ENCODE data around the gene SLC43A3. TPM values are rescaled to one million over a fixed set of nuclear protein-coding genes. Genes with fewer than 3 reads are reported as not detected.

The SLC43A3 gene
- total RNA-seq, 1 donor from 2014 or later, result 53.5 TPM

DNA sequence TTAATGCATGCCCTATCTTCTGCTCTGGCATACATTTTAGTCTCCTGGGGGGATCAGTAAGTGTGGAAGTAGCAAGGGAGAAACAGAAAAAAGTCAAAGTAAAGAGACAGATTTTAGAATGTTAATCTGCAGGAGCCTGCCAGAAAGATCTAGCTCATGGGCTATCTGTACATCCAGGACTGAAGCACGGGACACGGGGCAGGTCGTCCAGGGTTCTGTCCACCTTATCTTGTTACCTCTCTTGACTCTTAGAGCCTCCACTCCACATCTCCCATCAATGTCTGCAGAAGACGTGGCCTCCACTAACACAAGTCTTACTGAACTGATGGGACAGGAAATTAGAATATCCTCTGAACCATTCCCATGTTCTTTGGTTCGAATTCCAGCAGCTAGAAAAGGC is 1.7 kb upstream of the SLC43A3 start:
- no peaks in the 10 kb centered on the region for H3K36me3 ChIP-seq
- TF ChIP-seq POLR2A (IDR thresholded peaks at IDR 0.05) (no peak), POLR2AphosphoS5 (IDR thresholded peaks at IDR 0.05; ENCODE audit: insufficient read depth in 1 of 2, low read depth in 1 of 2) (no peak)
- TF ChIP-seq, protein P1, sequence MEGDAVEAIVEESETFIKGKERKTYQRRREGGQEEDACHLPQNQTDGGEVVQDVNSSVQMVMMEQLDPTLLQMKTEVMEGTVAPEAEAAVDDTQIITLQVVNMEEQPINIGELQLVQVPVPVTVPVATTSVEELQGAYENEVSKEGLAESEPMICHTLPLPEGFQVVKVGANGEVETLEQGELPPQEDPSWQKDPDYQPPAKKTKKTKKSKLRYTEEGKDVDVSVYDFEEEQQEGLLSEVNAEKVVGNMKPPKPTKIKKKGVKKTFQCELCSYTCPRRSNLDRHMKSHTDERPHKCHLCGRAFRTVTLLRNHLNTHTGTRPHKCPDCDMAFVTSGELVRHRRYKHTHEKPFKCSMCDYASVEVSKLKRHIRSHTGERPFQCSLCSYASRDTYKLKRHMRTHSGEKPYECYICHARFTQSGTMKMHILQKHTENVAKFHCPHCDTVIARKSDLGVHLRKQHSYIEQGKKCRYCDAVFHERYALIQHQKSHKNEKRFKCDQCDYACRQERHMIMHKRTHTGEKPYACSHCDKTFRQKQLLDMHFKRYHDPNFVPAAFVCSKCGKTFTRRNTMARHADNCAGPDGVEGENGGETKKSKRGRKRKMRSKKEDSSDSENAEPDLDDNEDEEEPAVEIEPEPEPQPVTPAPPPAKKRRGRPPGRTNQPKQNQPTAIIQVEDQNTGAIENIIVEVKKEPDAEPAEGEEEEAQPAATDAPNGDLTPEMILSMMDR (IDR thresholded peaks at IDR 0.05), result no peak
- no peak overlapping the region for H3K4me3 ChIP-seq
- H3K9me3 ChIP-seq, result no peaks in the 10 kb centered on the region
- peak overlapping the region; percentile 99 for H3K27ac ChIP-seq
- peaks cover 50% of the 10 kb centered on the region for H3K4me1 ChIP-seq
- no peaks in the 10 kb centered on the region for H3K27me3 ChIP-seq
- intact Hi-C loops (cut with DNase I), result no loop called here
- no peak for DNase-seq (ENCODE audit: extremely low spot score in 2 of 2)

DNA sequence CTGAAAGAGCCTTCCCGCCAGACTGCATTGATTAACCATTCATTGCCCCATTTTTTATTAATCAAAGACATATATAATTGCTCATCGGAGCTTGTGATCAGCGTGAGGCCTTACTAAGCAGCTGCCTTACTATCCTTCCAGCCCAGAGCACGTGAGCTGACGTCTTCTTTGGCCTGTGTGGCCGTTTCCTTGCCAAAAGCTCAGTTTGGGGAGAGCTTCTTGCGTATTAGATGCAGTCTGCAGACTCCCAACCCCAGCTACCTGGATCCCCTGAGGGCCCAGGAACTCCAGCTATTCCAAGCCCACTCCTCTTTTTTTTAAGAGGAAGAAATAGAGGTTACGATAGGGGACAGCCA is 784 bp upstream of the SLC43A3 start:
- TF ChIP-seq POLR2A (IDR thresholded peaks at IDR 0.05) (peak in 1 of 2 donors; percentile 33), POLR2AphosphoS5 (IDR thresholded peaks at IDR 0.05; ENCODE audit: insufficient read depth in 1 of 2, low read depth in 1 of 2) (peak in 1 of 2 donors; percentile 49)
- TF ChIP-seq, protein P1 (IDR thresholded peaks at IDR 0.05), result no peak
- H3K27ac ChIP-seq, result peak overlapping the region; percentile 99
- no peak for DNase-seq (ENCODE audit: extremely low spot score in 2 of 2)
- H3K4me3 ChIP-seq, result peak overlapping the region; percentile 57 to 70
- no peaks in the 10 kb centered on the region for H3K36me3 ChIP-seq
- H3K27me3 ChIP-seq, result no peaks in the 10 kb centered on the region
- no peaks in the 10 kb centered on the region for H3K9me3 ChIP-seq
- intact Hi-C loops (cut with DNase I), result no loop called here
- peaks cover 55% of the 10 kb centered on the region for H3K4me1 ChIP-seq

GRCh38 chr11:57426439-57426928 is 437 bp downstream of the SLC43A3 start:
- Histone ChIP-seq H3K27ac (peak overlapping the region; percentile 99), H3K4me1 (peaks cover 55% of the 10 kb centered on the region), H3K36me3 (no peaks in the 10 kb centered on the region), H3K9me3 (no peaks in the 10 kb centered on the region), H3K4me3 (peak overlapping the region; percentile 57 to 70), H3K27me3 (no peaks in the 10 kb centered on the region)
- intact Hi-C loops (cut with DNase I), result no loop called here
- TF ChIP-seq POLR2AphosphoS5 (IDR thresholded peaks at IDR 0.05; ENCODE audit: insufficient read depth in 1 of 2, low read depth in 1 of 2), result no peak
- no peak for TF ChIP-seq POLR2A (IDR thresholded peaks at IDR 0.05)
- TF ChIP-seq, protein P1 (IDR thresholded peaks at IDR 0.05), result no peak
- no peak for DNase-seq (ENCODE audit: extremely low spot score in 2 of 2)

DNA sequence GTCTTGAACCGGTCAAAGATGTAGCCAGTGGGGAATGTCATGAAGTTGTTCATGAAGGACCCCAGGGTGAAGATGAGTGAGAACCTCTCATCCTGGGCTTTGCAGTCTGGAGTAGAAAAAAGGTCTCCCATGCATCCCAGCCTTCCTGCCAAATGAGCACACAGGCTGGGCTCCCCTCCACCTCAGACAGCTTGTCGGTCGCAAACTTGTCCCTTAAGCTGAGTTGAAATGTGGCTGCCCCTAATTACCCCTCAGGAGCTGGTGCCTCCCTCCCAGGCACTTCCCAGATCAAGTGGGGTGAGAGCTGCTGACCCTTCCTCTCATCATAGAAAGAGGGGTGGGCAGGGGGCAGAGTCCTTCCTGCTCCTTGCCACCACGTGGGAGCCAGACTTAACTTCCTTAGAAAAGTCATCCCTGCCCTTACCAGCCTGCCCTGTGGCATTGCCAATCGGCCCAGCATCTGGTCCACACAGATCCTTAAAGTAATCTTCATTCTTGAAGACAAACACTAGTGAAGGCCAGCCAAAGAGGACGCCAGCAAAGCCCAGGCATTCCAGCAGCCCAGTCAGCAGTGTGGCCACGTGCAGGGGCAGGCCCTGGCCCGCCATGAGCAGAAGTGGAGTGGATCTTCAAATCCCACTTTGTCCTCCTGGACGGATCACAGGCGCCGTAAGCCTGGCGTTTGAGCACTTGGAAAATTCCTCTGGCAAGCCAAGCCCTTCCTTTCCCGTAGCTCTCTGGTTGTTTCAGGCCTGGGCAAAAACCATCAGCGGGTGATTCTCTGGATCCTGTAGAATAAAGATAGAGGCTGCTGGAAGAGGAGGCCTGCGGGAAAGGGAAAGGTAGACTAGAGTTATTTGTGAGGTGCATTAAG is 1.1 kb downstream of the SLC43A3 start:
- Histone ChIP-seq H3K27ac (peak overlapping the region; percentile 99), H3K27me3 (no peaks in the 10 kb centered on the region), H3K9me3 (no peaks in the 10 kb centered on the region), H3K4me3 (peak overlapping the region; percentile 57 to 70), H3K4me1 (peaks cover 55% of the 10 kb centered on the region), H3K36me3 (peaks cover 0 to 5% of the 10 kb centered on the region in 2 donors)
- intact Hi-C loops (cut with DNase I), result no loop called here
- peak; percentile 19 to 50 for TF ChIP-seq POLR2AphosphoS5 (IDR thresholded peaks at IDR 0.05; ENCODE audit: insufficient read depth in 1 of 2, low read depth in 1 of 2)
- no peak for TF ChIP-seq POLR2A (IDR thresholded peaks at IDR 0.05)
- TF ChIP-seq, protein P1 (IDR thresholded peaks at IDR 0.05), result no peak
- DNase-seq (ENCODE audit: extremely low spot score in 2 of 2), result peak in 1 of 2 donors; percentile 93

Data from vagina (tissue), 2 donors.